SK-N-SH (cell line): ENCODE measurements around the gene RAB8A. TPM values are rescaled to one million over a fixed set of nuclear protein-coding genes. Genes with fewer than 3 reads are reported as not detected.

ENCODE experiments used
- CTCF ChIA-PET: fragments of 300-600, 350-600 bp; formaldehyde crosslinking; extraction: SDS; loops from one replicate; lab custom pipeline; 2021; lab: Yijun Ruan, JAX
- POLR2A ChIA-PET: fragments of 350-600 bp; sonication (Branson Sonifier 250); formaldehyde crosslinking; extraction: SDS; loops from one replicate; lab custom pipeline; 2020; ENCODE audit warnings: antibody characterized with exemption, inconsistent platforms; lab: Yijun Ruan, JAX
- DNase-seq: peaks from one replicate; pipeline ENCODE4 v3.0.0; 2012
- H2AFZ ChIP-seq: fragments of 200-600 bp; sonication (generic); 2 replicates; pipeline ENCODE4 v1.8.1; 2016; ENCODE audit warnings: antibody characterized with exemption, mild to moderate bottlenecking, low read depth
- H3F3A ChIP-seq: fragments of 200-600 bp; sonication (generic); replicated peaks from 2 replicates; pipeline ENCODE3; 2016; ENCODE audit warnings: antibody characterized with exemption, mild to moderate bottlenecking; ENCODE audit not compliant: insufficient read depth
- H3K27ac ChIP-seq, 2 experiments: fragments of 200-500 bp in 1 of 2; fragments of 200-600 bp in 1 of 2; sonication (Bioruptor generic) in 1 of 2; sonication (generic), shearing (Covaris generic) in 1 of 2; 2 replicates each; pipeline versions ENCODE4 v1.5.1 to v1.6.1; 2014 to 2016; ENCODE audit warnings: low read depth in 2 of 2, inconsistent platforms in 1 of 2, low read length in 1 of 2, mild to moderate bottlenecking in 1 of 2, mixed read lengths in 1 of 2
- H3K27me3 ChIP-seq: fragments of 200-600 bp; sonication (generic), shearing (Covaris generic); 2 replicates; pipeline ENCODE4 v1.6.1; 2016; ENCODE audit warnings: mixed run types; ENCODE audit not compliant: insufficient read depth
- H3K36me3 ChIP-seq, 2 experiments: fragments of 200-500 bp in 1 of 2; fragments of 200-600 bp in 1 of 2; sonication (Bioruptor generic) in 1 of 2; sonication (generic) in 1 of 2; replicated peaks in 1 of 2; 2 replicates each; pipeline versions ENCODE3 to v1.5.1; 2014 to 2016; ENCODE audit warnings: low read length in 1 of 2, mild to moderate bottlenecking in 1 of 2; ENCODE audit not compliant: insufficient read depth in 2 of 2, control insufficient read depth in 1 of 2
- H3K4me1 ChIP-seq, 2 experiments: fragments of 200-500 bp in 1 of 2; fragments of 200-600 bp in 1 of 2; sonication (Bioruptor generic) in 1 of 2; sonication (generic), shearing (Covaris generic) in 1 of 2; 2 replicates each; pipeline versions ENCODE4 v1.5.1 to v1.6.1; 2014 to 2016; ENCODE audit warnings: low read depth in 1 of 2, low read length in 1 of 2, mixed run types in 1 of 2; ENCODE audit not compliant: insufficient read depth in 2 of 2, control insufficient read depth in 1 of 2
- H3K4me2 ChIP-seq: fragments of 200-600 bp; sonication (generic), shearing (Covaris generic); 2 replicates; pipeline ENCODE4 v1.6.1; 2017; ENCODE audit warnings: mixed run types
- H3K4me3 ChIP-seq, 2 experiments: fragments of 200-500 bp in 1 of 2; fragments of 200-600 bp in 1 of 2; sonication (Bioruptor generic) in 1 of 2; sonication (generic), shearing (Covaris generic) in 1 of 2; 2 replicates each; pipeline versions ENCODE4 v1.5.1 to v1.8.1; 2014 to 2016; ENCODE audit warnings: low read depth in 2 of 2, inconsistent platforms in 1 of 2, low read length in 1 of 2, mild to moderate bottlenecking in 1 of 2, mixed read lengths in 1 of 2, moderate library complexity in 1 of 2
- H3K79me2 ChIP-seq: fragments of 200-600 bp; sonication (generic); 2 replicates; pipeline ENCODE4 v1.8.1; 2017; ENCODE audit warnings: mild to moderate bottlenecking; ENCODE audit not compliant: insufficient read depth
- H3K9ac ChIP-seq: fragments of 200-600 bp; sonication (generic); 2 replicates; pipeline ENCODE4 v1.6.1; 2017; ENCODE audit warnings: mixed run types
- H3K9me2 ChIP-seq: fragments of 200-600 bp; sonication (generic); 2 replicates; pipeline ENCODE4 v1.6.1; 2017; ENCODE audit warnings: mixed run types
- H3K9me3 ChIP-seq: fragments of 200-600 bp; sonication (generic); 2 replicates; pipeline ENCODE4 v1.6.1; 2017; ENCODE audit warnings: mixed run types, mild to moderate bottlenecking, moderate library complexity
- H4K20me1 ChIP-seq: fragments of 200-600 bp; sonication (generic); 2 replicates; pipeline ENCODE4 v1.6.1; 2017; ENCODE audit warnings: mild to moderate bottlenecking, mixed run types; ENCODE audit not compliant: insufficient read depth
- CHD2 ChIP-seq: fragments of 150-350 bp; IDR thresholded peaks from 2 replicates; pipeline ENCODE4 v1.6.1; 2018; ENCODE audit warnings: low read length; ENCODE audit not compliant: partially characterized antibody
- ELF1 ChIP-seq: IDR thresholded peaks from 2 replicates; pipeline ENCODE4 v1.4.0; 2012
- EZH2phosphoT487 ChIP-seq: fragments of 200-600 bp; sonication (generic); IDR thresholded peaks from 2 replicates; pipeline ENCODE4 v1.6.1; 2017; ENCODE audit warnings: low read depth, mixed run types, mild to moderate bottlenecking, antibody characterized with exemption, moderate library complexity, borderline replicate concordance
- FOSL2 ChIP-seq: IDR thresholded peaks from 2 replicates; pipeline ENCODE4 v1.4.0; 2012; ENCODE audit warnings: low read depth, mild to moderate bottlenecking, moderate library complexity, borderline replicate concordance
- GABPA ChIP-seq: IDR thresholded peaks from 2 replicates; pipeline ENCODE4 v1.4.0; 2012; ENCODE audit warnings: low read depth, mild to moderate bottlenecking
- GATA2 ChIP-seq: sonication (generic); formaldehyde crosslinking; IDR thresholded peaks from 2 replicates; pipeline ENCODE4 v1.5.0; 2020; ENCODE audit warnings: mild to moderate bottlenecking, missing genetic modification reagents
- JUND ChIP-seq: IDR thresholded peaks from 2 replicates; pipeline ENCODE4 v1.4.0; 2012
- MAX ChIP-seq: IDR thresholded peaks from 2 replicates; pipeline ENCODE4 v1.4.0; 2012; ENCODE audit warnings: low read depth
- MXI1 ChIP-seq: IDR thresholded peaks from 2 replicates; pipeline ENCODE4 v1.6.1; 2012; ENCODE audit warnings: mild to moderate bottlenecking, low read depth, low read length, improper control_type of control experiment
- NFIC ChIP-seq: IDR thresholded peaks from 2 replicates; pipeline ENCODE4 v1.4.0; 2012; ENCODE audit warnings: borderline replicate concordance
- NRF1 ChIP-seq: IDR thresholded peaks from 2 replicates; pipeline ENCODE4 v1.6.1; 2012; ENCODE audit warnings: low read depth, mild to moderate bottlenecking, low read length
- PBX3 ChIP-seq: IDR thresholded peaks from 2 replicates; pipeline ENCODE4; 2012
- POLR2AphosphoS5 ChIP-seq: IDR thresholded peaks from 2 replicates; pipeline ENCODE4 v1.6.1; 2012; ENCODE audit warnings: low read depth, low read length
- RAD21 ChIP-seq: IDR thresholded peaks from 2 replicates; pipeline ENCODE4 v1.6.1; 2012; ENCODE audit warnings: mild to moderate bottlenecking, low read length
- REST ChIP-seq: IDR thresholded peaks from 2 replicates; pipeline ENCODE4 v1.6.1; 2012; ENCODE audit warnings: mild to moderate bottlenecking, low read depth, low read length, moderate library complexity
- SIN3A ChIP-seq: IDR thresholded peaks from 2 replicates; pipeline ENCODE4 v1.6.1; 2012; ENCODE audit warnings: low read depth, mild to moderate bottlenecking, low read length, moderate library complexity, borderline replicate concordance
- TAF1 ChIP-seq: IDR thresholded peaks from 2 replicates; pipeline ENCODE4 v1.6.1; 2012; ENCODE audit warnings: low read depth, mild to moderate bottlenecking, low read length, moderate library complexity, borderline replicate concordance
- TCF12 ChIP-seq: IDR thresholded peaks from 2 replicates; pipeline ENCODE4 v1.4.0; 2012
- TEAD4 ChIP-seq: IDR thresholded peaks from 2 replicates; pipeline ENCODE4 v1.4.0; 2012; ENCODE audit warnings: mild to moderate bottlenecking, borderline replicate concordance; ENCODE audit not compliant: insufficient read depth
- USF2 ChIP-seq: fragments of 150-350 bp; IDR thresholded peaks from 2 replicates; pipeline ENCODE4 v1.6.1; 2017; ENCODE audit warnings: antibody characterized with exemption, low read length, low read depth, borderline replicate concordance
- WGBS: methylation state at CpG from one replicate; pipeline ENCODE4 v1.1.6; 2017; ENCODE audit warnings: low lambda C conversion rate; 5-methylcytosine and 5-hydroxymethylcytosine counted together
- polyA plus RNA-seq, 3 experiments: library from polyadenylated mRNA; depleted of rRNA; stranded (reverse); fragments of >200 nt; gene quantifications; 2 replicates each; pipeline ENCODE4 v1.2.3, GENCODE V29; 2012

RAB8A gene
- polyA plus RNA-seq, 1 of the 3 experiments (the other 2 are of a cell fraction), result 55.2 TPM

- Histone ChIP-seq H2AFZ (no peak overlapping the region), H4K20me1 (no peaks in the 10 kb centered on the region), H3K27ac (no peak overlapping the region), H3K9ac (no peak overlapping the region), H3K9me3 (no peaks in the 10 kb centered on the region), H3K27me3 (no peaks in the 10 kb centered on the region; the same call in 1 of the 2 replicates), H3K4me1 (peaks cover 0 to 6% of the 10 kb centered on the region in 2 experiments; a peak in 1 of 4 replicates), H3K79me2 (no peaks in the 10 kb centered on the region), H3K36me3 (no peaks in the 10 kb centered on the region), H3K4me2 (no peak overlapping the region; the same call in 1 of the 2 replicates), H3K4me3 (no peak overlapping the region), H3F3A (peaks cover 13% of the 10 kb centered on the region), H3K9me2 (no peaks in the 10 kb centered on the region)
- ChIA-PET POLR2A (no interaction called here), CTCF (interaction anchor here (0.6 kb wide), 1 partner anchor 37 kb away, joined by 3 read pairs; no protein-coding TSS in a partner anchor)
- 34% methylated on average over 6 of the region's 6 CpGs for WGBS
- TF ChIP-seq REST, result no peak
- no peak for TF ChIP-seq GABPA
- no peak for TF ChIP-seq RAD21
- TF ChIP-seq MXI1, result no peak
- no peak for TF ChIP-seq POLR2AphosphoS5
- TF ChIP-seq TAF1, result no peak
- no peak for TF ChIP-seq NRF1
- no peak for TF ChIP-seq USF2
- no peak for TF ChIP-seq EZH2phosphoT487
- DNase-seq, result no peak
Measured at GRCh38 chr19:16160445-16160942, 48.8 kb downstream of the RAB8A start.

- Histone ChIP-seq H3K27ac (peak overlapping the region in 1 of 2 experiments; percentile 55; a peak in 2 of 4 replicates), H3K9ac (no peak overlapping the region)
- CTCF ChIA-PET, result interaction anchor here (0.6 to 1.1 kb wide), 2 partner anchors 25 to 97 kb away, joined by 3 to 4 read pairs; no protein-coding TSS in a partner anchor
- TF ChIP-seq NRF1, result no peak
- no peak for TF ChIP-seq TEAD4
- TF ChIP-seq MXI1, result no peak
- TF ChIP-seq SIN3A, result no peak
- TF ChIP-seq TCF12, result peak; percentile 47; the same call in 1 of the 2 replicates
- peak; percentile 87; the same call in 1 of the 2 replicates for TF ChIP-seq FOSL2
- no peak for TF ChIP-seq NFIC
- TF ChIP-seq JUND, result peak; percentile 70
- TF ChIP-seq ELF1, result no peak
- TF ChIP-seq GATA2 (CRISPR knock-in tag), result no peak
- TF ChIP-seq PBX3, result peak; percentile 56
- no peak for TF ChIP-seq CHD2
- TF ChIP-seq RAD21, result no peak
- no peak for TF ChIP-seq MAX
Measured at GRCh38 chr19:16160943-16161560, 49.4 kb downstream of the RAB8A start.

More at GRCh38 chr19:16160943-16161560, 49.4 kb downstream of the RAB8A start:
- no peaks in the 10 kb centered on the region; the same call in 1 of the 2 replicates for H3K27me3 ChIP-seq
- H3K79me2 ChIP-seq, result no peaks in the 10 kb centered on the region
- H3K9me2 ChIP-seq, result no peaks in the 10 kb centered on the region
- H4K20me1 ChIP-seq, result no peaks in the 10 kb centered on the region
- no peaks in the 10 kb centered on the region for H3K36me3 ChIP-seq
- no peaks in the 10 kb centered on the region for H3K9me3 ChIP-seq
- H3K4me1 ChIP-seq, result peaks cover 0 to 6% of the 10 kb centered on the region in 2 experiments; a peak in 1 of 4 replicates
- no peak overlapping the region for H3K4me3 ChIP-seq
- POLR2A ChIA-PET, result no interaction called here
- WGBS, result 37% methylated on average over 14 of the region's 14 CpGs
- peak overlapping the region; percentile 55 for H3K4me2 ChIP-seq
- DNase-seq, result no peak
- H3F3A ChIP-seq, result peaks cover 13% of the 10 kb centered on the region
- H2AFZ ChIP-seq, result no peak overlapping the region
